Measurements from ENCODE around the gene ENPP3. TPM values are rescaled to one million over a fixed set of nuclear protein-coding genes. Genes with fewer than 3 reads are reported as not detected.
"Not testable (repeated sequence)": the region's sequence is repeated elsewhere in the genome, so short reads cannot be mapped to it uniquely, and the experiment has no call there.

ENPP3 gene
- total RNA-seq, 1 experiment from 2014 or later, result not detected

DNA sequence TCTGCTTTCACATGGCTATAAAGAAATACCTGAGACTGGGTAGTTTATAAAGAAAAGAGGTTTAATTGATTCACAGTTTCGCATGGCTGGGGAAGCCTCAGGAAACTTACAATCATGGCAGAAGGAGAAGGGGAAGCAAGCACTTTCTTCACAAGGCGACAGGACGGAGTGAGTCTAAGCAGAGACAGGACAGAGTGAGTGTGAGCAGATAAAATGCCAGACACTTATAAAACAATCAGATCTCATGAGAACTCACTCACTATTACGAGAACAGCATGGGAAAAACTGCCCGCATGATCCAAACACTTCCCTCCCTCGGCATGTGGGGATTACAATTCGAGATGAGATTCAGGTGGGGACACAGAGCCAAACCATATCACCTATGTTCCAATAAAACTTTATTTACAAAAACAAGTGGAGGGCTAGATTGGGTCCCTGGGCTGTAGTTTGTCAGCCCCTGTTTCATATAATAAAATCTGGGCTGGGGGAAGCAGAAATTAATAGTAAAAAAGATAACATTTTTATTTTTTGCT lies 110.8 kb downstream of the ENPP3 start:
- DNase-seq, result no peak
- no peaks in the 10 kb centered on the region for H3K36me3 ChIP-seq (replicated peaks; ENCODE audit: control insufficient read depth, insufficient read depth, low read length)
- H3K27me3 ChIP-seq (ENCODE audit: control insufficient read depth, insufficient read depth, low read length), result no peaks in the 10 kb centered on the region
- no peak overlapping the region for H3K4me3 ChIP-seq (ENCODE audit: insufficient read depth, low read depth, low read length)

DNA sequence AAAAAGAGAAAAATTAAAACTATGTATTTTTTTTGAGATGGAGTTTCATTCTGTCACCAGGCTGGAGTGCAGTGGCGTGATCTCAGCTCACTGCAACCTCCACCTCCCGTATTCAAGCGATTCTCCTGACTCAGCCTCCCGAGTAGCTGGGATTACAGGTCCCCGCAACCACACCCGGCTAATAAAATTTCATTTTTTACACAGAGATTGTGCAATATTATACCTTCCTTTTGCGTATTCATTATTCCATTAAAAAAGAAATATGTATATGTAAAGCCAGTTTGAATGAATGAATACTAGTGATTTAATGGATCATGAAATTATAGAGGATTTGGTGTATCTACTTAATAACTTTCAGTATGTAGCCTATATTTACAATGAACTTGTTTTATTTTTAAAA lies 111.9 kb downstream of the ENPP3 start:
- Histone ChIP-seq H3K27me3 (ENCODE audit: control insufficient read depth, insufficient read depth, low read length) (no peaks in the 10 kb centered on the region), H3K4me3 (ENCODE audit: insufficient read depth, low read depth, low read length) (no peak overlapping the region), H3K36me3 (replicated peaks; ENCODE audit: control insufficient read depth, insufficient read depth, low read length) (no peaks in the 10 kb centered on the region)
- no peak for DNase-seq

DNA sequence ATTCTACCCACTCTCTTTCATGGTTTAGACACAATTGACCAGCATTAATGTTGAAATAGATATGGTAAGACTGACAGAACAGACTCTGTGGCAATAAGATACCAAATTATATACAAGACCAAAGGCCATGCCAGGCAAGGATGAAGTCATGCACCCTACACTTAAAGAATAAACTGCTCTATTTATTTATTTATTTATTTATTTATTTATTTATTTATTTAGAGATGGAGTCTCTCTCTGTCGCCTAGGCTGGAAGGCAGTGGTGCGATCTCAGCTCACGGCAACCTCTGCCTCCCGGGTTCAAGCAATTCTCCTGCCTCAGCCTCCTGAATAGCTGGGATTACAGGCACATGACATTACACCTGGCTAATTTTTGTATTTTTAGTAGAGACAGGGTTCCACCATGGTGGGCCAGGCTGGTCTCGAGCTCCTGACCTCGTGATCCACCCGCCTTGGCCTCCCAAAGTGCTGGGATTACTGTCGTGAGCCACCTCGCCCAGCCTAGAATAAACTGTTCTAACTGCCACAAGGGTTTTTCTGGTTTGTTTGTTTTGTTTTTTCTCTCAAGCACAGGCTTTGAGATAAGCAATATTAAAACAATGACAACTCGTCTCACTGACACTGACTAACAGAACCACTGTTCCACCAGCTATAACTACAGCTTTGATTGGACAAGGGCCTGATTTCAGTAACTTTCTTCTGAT lies 114.1 kb downstream of the ENPP3 start:
- not testable (repeated sequence) for H3K4me3 ChIP-seq (ENCODE audit: insufficient read depth, low read depth, low read length); DNase-seq; H3K36me3 ChIP-seq (replicated peaks; ENCODE audit: control insufficient read depth, insufficient read depth, low read length); H3K27me3 ChIP-seq (ENCODE audit: control insufficient read depth, insufficient read depth, low read length)

DNA sequence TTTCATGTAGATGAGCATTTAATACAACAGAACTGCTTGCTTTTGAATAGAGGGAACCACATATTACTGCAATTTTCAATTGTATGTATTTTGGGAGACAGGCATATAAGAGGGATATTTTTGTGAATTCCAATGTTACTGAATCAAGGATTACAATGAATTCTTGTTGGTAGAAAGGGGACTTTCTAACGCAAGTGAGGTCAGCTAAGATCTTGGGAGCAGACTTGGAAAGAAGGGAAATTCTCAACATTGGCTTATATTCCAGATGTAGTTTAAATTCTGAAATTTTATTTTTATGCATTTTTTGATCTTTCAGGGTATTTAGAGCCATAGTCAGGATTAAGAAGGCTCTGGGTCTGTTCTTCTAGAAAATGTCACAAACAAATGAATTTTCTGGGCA lies 117.0 kb downstream of the ENPP3 start:
- H3K27me3 ChIP-seq (ENCODE audit: control insufficient read depth, insufficient read depth, low read length), result no peaks in the 10 kb centered on the region; the same call in 1 of the 2 replicates
- H3K36me3 ChIP-seq (replicated peaks; ENCODE audit: control insufficient read depth, insufficient read depth, low read length), result no peaks in the 10 kb centered on the region
- no peak overlapping the region for H3K4me3 ChIP-seq (ENCODE audit: insufficient read depth, low read depth, low read length)
- DNase-seq, result no peak

DNA sequence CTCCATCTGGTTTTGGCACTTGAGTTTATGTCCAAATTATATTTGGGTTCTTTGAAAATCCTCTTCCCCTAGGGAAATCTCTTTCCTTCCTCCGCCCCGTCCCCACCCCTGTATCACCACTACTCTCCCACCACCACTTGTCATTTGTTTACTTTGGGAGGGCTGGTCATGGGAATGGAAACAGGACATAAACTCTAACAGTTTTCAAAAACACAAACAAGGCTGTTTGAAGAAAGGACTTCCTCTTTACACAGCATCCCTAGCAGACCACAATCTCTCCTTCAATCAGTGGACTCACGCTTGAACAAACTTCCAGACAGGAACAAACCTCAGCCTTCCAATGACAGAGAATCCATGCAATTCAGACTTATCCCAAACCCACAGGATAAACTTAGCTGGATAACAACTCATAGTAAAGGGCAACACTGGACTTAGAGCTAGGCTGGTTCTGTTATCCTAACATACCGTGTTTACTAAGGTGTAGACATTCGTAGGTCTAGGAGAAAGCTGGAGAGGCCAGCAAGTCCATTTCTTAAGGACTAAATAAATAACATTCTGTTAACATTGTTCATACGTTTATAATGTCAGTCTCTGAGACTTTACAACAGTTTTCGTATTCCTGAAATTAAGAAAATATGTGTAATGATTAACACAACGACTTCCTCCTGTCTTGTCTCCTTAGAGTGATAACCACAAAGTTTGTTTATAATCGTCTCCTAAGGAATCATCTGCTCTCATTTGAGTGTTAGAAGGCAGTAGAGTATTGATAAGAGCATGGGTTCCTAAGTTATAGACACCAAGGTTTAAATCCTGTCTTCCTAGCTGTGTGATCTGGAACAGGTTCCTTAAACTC lies 117.8 kb downstream of the ENPP3 start:
- Histone ChIP-seq H3K36me3 (replicated peaks; ENCODE audit: control insufficient read depth, insufficient read depth, low read length) (no peaks in the 10 kb centered on the region), H3K27me3 (ENCODE audit: control insufficient read depth, insufficient read depth, low read length) (no peaks in the 10 kb centered on the region; the same call in 1 of the 2 replicates), H3K4me3 (ENCODE audit: insufficient read depth, low read depth, low read length) (no peak overlapping the region)
- no peak for DNase-seq

DNA sequence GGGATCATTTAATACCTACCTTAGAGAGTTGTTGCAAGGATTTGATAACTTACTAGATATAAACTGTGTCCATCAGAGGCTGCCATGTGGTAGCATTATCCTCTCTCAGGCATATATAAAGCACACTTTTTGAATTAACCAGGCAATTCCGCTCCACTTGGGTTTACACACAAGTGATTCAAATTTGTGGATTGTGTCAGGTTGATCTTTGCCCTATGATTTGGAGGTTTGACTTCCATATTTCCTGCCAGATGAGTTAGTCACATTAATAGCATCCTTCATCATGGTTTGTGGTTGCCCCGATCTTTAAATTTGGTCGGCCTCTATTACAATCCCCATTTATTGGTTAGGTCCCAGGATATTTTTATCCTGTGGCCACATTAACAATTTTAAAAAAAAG lies 118.5 kb downstream of the ENPP3 start:
- Histone ChIP-seq H3K4me3 (ENCODE audit: insufficient read depth, low read depth, low read length) (no peak overlapping the region), H3K36me3 (replicated peaks; ENCODE audit: control insufficient read depth, insufficient read depth, low read length) (no peaks in the 10 kb centered on the region), H3K27me3 (ENCODE audit: control insufficient read depth, insufficient read depth, low read length) (no peaks in the 10 kb centered on the region; the same call in 1 of the 2 replicates)
- no peak for DNase-seq

DNA sequence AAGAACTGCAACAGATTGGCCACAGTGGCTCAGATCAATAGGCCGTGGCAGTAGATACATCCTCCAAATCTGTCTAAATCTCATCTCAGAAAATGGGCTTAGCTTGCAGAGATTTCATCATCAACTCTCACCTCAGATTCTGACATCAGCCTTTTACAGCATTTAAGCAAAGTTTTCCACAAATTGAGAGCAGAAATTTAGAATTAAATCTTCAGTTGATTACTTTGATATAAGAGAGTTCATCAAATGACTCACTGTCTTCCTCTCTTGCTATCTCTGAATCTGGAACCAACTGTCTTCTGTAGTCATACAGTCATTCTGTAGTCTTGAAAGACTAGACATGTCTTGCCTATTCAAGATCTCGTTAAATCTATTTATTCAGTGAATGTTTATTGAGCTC lies 118.9 kb downstream of the ENPP3 start:
- DNase-seq, result no peak

DNA sequence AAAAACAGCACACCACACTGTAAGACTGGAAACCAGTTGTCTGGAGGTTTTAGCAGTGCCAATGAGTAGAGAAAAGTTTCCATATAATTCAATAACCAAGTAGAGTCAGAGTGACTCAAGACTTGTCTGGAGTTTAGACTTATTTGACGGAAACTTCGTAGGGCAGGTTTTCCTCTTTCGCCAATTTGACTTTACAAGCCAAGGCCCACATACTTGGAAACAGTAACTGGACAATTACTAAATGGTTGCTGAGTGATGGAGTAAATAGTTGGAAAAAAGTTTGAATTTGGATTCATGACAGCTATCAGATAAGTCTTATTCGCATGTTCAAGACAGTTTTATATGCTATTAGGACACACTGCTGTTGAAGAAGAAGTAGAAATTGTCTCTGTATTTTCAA lies 121.8 kb downstream of the ENPP3 start:
- DNase-seq, result no peak
- no peaks in the 10 kb centered on the region for H3K36me3 ChIP-seq (replicated peaks; ENCODE audit: control insufficient read depth, insufficient read depth, low read length)
- no peaks in the 10 kb centered on the region; the same call in 1 of the 2 replicates for H3K27me3 ChIP-seq (ENCODE audit: control insufficient read depth, insufficient read depth, low read length)
- H3K4me3 ChIP-seq (ENCODE audit: insufficient read depth, low read depth, low read length), result no peak overlapping the region

More for the DNA sequence above, 118.9 kb downstream of the ENPP3 start:
- H3K4me3 ChIP-seq (ENCODE audit: insufficient read depth, low read depth, low read length), result no peak overlapping the region
- no peaks in the 10 kb centered on the region; the same call in 1 of the 2 replicates for H3K27me3 ChIP-seq (ENCODE audit: control insufficient read depth, insufficient read depth, low read length)
- no peaks in the 10 kb centered on the region for H3K36me3 ChIP-seq (replicated peaks; ENCODE audit: control insufficient read depth, insufficient read depth, low read length)

DNA sequence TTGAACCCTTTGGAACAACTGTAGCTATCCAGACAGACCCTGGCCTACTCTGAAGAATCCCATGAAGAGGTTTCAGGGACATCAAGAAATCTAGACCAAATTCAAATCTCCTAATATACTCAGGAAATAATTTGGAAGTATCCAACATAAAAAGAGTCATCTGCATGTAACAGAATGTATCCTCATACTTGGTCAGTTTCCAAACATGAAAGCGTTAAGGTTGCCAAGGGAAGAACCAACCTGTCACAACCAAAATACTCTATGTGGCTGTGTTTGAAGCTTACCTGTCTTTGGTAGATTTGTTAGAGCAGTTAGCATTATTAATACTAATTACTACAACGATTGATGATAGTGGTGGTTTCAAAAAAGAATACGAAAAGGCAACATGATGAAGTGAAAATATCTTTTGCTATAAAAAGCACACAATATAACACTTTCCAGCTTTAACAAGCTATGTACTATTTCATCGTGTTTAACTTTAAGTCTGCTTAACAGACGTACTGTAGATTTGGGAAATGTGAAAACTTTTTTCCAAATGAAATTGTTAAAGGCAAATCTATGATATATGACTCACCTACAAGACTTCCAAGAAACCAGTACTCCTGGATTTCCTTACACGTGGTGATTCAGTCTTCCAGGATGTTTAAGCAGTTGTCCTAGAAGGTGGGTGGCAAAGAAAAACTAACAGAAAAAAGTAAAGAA lies 124.1 kb downstream of the ENPP3 start:
- H3K4me3 ChIP-seq (ENCODE audit: insufficient read depth, low read depth, low read length), result no peak overlapping the region
- no peaks in the 10 kb centered on the region for H3K27me3 ChIP-seq (ENCODE audit: control insufficient read depth, insufficient read depth, low read length)
- no peaks in the 10 kb centered on the region for H3K36me3 ChIP-seq (replicated peaks; ENCODE audit: control insufficient read depth, insufficient read depth, low read length)
- no peak for DNase-seq

DNA sequence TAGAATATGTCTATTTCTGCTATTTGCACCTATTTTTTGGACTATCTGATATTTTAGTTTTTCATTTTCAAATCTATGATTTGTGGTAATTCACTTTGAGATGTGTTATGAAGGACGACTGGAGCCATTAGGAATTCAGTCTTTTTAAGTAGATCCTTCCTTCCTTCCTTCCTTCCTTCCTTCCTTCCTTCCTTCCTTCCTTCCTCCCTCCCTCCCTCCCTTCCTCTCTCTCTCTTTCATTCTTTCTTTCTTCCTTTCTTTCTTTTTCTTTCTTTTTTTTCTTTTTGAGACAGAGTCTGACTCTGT lies 124.6 kb downstream of the ENPP3 start:
- Histone ChIP-seq H3K36me3 (replicated peaks; ENCODE audit: control insufficient read depth, insufficient read depth, low read length) (no peaks in the 10 kb centered on the region), H3K4me3 (ENCODE audit: insufficient read depth, low read depth, low read length) (no peak overlapping the region), H3K27me3 (ENCODE audit: control insufficient read depth, insufficient read depth, low read length) (no peaks in the 10 kb centered on the region)
- no peak for DNase-seq

DNA sequence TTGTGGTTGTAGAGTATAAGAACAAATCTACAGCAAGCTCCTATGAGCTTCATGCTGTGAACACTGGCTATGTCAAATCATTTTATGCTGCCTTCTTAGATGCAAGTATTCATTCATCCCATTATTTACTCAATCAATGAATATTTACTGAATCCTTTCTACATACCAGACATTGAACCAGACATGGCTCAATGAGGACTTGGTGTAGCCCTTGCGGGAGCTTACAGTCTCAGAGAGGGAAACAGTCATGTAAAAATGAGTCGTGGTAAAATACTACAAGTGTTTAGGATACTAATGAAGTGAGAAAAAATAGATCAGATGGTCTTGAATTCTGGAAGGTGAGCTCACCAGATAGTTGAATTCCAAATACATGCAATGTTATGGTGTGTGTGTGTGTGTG lies 125.9 kb downstream of the ENPP3 start:
- DNase-seq, result no peak
- Histone ChIP-seq H3K27me3 (ENCODE audit: control insufficient read depth, insufficient read depth, low read length) (no peaks in the 10 kb centered on the region), H3K36me3 (replicated peaks; ENCODE audit: control insufficient read depth, insufficient read depth, low read length) (no peaks in the 10 kb centered on the region), H3K4me3 (ENCODE audit: insufficient read depth, low read depth, low read length) (no peak overlapping the region)

DNA sequence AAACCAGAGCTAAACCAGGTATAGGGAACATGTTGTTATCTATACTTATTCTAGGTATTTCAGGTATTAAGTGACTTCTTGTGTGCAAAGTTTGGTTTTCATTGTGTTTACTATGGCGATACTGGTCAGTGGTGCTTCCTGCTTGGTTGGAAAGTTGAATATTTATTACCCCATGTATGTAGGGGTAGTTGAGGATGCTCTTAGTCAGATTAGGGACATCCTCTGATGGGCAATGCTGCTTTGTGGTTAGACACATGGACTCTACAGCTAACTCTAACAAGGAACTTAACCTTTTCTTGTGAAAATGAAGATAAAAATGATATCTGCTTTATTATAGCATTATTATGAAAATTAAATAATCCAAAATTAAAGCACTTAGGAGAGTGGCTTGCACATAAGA lies 126.6 kb downstream of the ENPP3 start:
- H3K4me3 ChIP-seq (ENCODE audit: insufficient read depth, low read depth, low read length), result no peak overlapping the region

DNA sequence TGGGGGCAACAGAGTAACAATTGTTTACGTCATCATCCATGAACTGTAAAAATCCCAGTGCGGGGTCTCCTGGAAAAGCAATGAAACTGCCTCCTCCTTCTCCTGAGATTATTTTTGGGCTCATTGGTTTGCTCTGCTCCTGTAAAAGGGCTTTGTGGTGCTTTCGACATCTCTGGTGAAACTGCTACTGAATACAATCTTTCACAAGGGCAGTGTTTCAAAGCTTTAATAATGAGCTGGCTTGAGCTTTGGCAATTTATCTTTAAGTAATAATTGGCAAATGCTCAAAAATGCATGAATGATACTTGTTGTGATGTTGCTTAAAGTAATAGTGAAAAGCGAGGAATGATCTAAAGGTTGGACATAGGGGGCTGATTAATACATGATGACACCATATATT lies 127.2 kb downstream of the ENPP3 start:
- no peaks in the 10 kb centered on the region for H3K27me3 ChIP-seq (ENCODE audit: control insufficient read depth, insufficient read depth, low read length)
- no peaks in the 10 kb centered on the region for H3K36me3 ChIP-seq (replicated peaks; ENCODE audit: control insufficient read depth, insufficient read depth, low read length)
- no peak overlapping the region for H3K4me3 ChIP-seq (ENCODE audit: insufficient read depth, low read depth, low read length)
- no peak for DNase-seq

More for the DNA sequence above, 126.6 kb downstream of the ENPP3 start:
- no peak for DNase-seq
- H3K36me3 ChIP-seq (replicated peaks; ENCODE audit: control insufficient read depth, insufficient read depth, low read length), result no peaks in the 10 kb centered on the region
- H3K27me3 ChIP-seq (ENCODE audit: control insufficient read depth, insufficient read depth, low read length), result no peaks in the 10 kb centered on the region

DNA sequence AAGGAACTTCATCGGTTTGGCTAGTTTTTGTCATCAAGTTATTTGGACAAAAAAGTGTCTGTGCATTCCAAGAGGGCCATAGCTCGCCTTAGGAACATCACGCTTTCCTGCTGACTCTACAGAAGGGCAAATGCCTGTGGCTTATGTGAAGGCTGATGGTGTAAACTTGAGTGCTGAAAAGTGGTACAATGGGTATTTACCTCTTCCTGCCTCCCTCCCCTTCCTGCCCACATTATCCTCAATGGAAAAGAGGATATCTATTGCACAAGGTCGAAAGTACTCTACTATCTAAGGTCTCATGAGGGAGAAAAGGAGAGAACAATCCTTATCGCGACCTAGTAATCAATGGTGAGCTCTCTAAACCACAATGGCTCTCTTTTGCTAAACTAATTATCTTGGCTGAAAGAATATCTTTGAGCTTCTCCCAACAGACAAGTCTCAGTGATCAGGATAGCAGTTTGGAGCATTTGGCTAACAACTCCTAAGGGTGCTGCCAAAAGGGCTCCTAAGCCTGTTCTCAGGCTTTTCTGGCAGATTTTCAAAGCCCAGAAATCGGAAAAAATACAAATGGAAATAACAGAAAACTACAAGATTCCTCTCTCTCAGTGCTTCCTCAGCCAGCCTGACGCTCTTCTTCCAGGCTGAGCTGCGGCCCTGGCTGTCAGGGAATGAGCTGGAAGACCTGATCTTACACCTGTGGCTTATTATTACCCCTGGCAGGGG lies 128.1 kb downstream of the ENPP3 start:
- Histone ChIP-seq H3K36me3 (replicated peaks; ENCODE audit: control insufficient read depth, insufficient read depth, low read length) (no peaks in the 10 kb centered on the region), H3K4me3 (ENCODE audit: insufficient read depth, low read depth, low read length) (no peak overlapping the region), H3K27me3 (ENCODE audit: control insufficient read depth, insufficient read depth, low read length) (no peaks in the 10 kb centered on the region)
- DNase-seq, result no peak

Measured in H7 (cell line).